ENCODE data around the gene SRPRA.

- TF ChIP-seq, protein P1, sequence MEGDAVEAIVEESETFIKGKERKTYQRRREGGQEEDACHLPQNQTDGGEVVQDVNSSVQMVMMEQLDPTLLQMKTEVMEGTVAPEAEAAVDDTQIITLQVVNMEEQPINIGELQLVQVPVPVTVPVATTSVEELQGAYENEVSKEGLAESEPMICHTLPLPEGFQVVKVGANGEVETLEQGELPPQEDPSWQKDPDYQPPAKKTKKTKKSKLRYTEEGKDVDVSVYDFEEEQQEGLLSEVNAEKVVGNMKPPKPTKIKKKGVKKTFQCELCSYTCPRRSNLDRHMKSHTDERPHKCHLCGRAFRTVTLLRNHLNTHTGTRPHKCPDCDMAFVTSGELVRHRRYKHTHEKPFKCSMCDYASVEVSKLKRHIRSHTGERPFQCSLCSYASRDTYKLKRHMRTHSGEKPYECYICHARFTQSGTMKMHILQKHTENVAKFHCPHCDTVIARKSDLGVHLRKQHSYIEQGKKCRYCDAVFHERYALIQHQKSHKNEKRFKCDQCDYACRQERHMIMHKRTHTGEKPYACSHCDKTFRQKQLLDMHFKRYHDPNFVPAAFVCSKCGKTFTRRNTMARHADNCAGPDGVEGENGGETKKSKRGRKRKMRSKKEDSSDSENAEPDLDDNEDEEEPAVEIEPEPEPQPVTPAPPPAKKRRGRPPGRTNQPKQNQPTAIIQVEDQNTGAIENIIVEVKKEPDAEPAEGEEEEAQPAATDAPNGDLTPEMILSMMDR (IDR thresholded peaks at IDR 0.05; ENCODE audit: borderline replicate concordance, extremely low read depth, low read length, poor library complexity, severe bottlenecking): no peak
- TF ChIP-seq EZH2 (IDR thresholded peaks at IDR 0.05; ENCODE audit: borderline replicate concordance, low read depth, low read length, severe bottlenecking): no peak
These were observed at the start of gene SRPRA, which contains the start of gene FOXRED1 for GRCh38 chr11:126268708-126269579.

Measured in DND-41 (cell line).